Liver (tissue), 9 donors: Measurements from ENCODE around the gene IRF8. TPM values are rescaled to one million over a fixed set of nuclear protein-coding genes. Genes with fewer than 3 reads are reported as not detected.

Experiments
- DNase-seq: peaks from one replicate; pipeline ENCODE4 v3.0.0-alpha.2; 2017; ENCODE audit warnings: low spot score
- H3K27ac ChIP-seq, 2 donors: one replicate each; pipeline ENCODE4 v1.7.0; 2013; ENCODE audit warnings: inconsistent platforms in 2 of 2, low read length in 2 of 2, control low read depth in 1 of 2, low read depth in 1 of 2, mild to moderate bottlenecking in 1 of 2
- H3K27me3 ChIP-seq, 4 donors: one replicate each; pipeline versions ENCODE4 v1.6.1 to v1.7.0; 2013; ENCODE audit warnings: low read length in 3 of 4, inconsistent platforms in 1 of 4, mild to moderate bottlenecking in 1 of 4, moderate library complexity in 1 of 4; ENCODE audit not compliant: control insufficient read depth in 4 of 4, insufficient read depth in 4 of 4
- H3K36me3 ChIP-seq, 4 donors: one replicate each; pipeline versions ENCODE4 v1.6.1 to v1.7.0; 2013; ENCODE audit warnings: low read length in 3 of 4, mild to moderate bottlenecking in 3 of 4, low read depth in 1 of 4, moderate library complexity in 1 of 4; ENCODE audit not compliant: control insufficient read depth in 4 of 4, insufficient read depth in 3 of 4
- H3K4me1 ChIP-seq, 4 donors: one replicate each; pipeline versions ENCODE4 v1.6.1 to v1.7.0; 2013; ENCODE audit warnings: low read length in 3 of 4, mild to moderate bottlenecking in 3 of 4, moderate library complexity in 1 of 4; ENCODE audit not compliant: control insufficient read depth in 4 of 4, insufficient read depth in 4 of 4
- H3K4me3 ChIP-seq, 3 donors: one replicate each; pipeline versions ENCODE4 v1.6.1 to v1.7.0; 2013; ENCODE audit warnings: low read length in 3 of 3, control low read depth in 1 of 3, low read depth in 1 of 3, mild to moderate bottlenecking in 1 of 3
- H3K9ac ChIP-seq, 2 donors: one replicate each; pipeline ENCODE4 v1.7.0; 2013; ENCODE audit warnings: low read length in 2 of 2, mild to moderate bottlenecking in 2 of 2, moderate library complexity in 2 of 2, control low read depth in 1 of 2, low read depth in 1 of 2
- H3K9me3 ChIP-seq, 4 donors: one replicate each; pipeline versions ENCODE4 v1.6.1 to v1.7.0; 2013; ENCODE audit warnings: low read length in 3 of 4; ENCODE audit not compliant: control insufficient read depth in 4 of 4
- ATF3 ChIP-seq: IDR thresholded peaks from 2 replicates; pipeline ENCODE4 v1.6.1; 2016; ENCODE audit warnings: antibody characterized with exemption
- CTCF ChIP-seq: fragments of 150-350 bp; IDR thresholded peaks from 2 replicates; pipeline ENCODE4 v1.5.1; 2017; ENCODE audit warnings: improper control_type of control experiment, low read depth, low read length; ENCODE audit not compliant: missing input control
- EGR1 ChIP-seq, 2 donors: IDR thresholded peaks; 2 replicates each; pipeline ENCODE4 v1.6.1; 2016 to 2018; ENCODE audit warnings: antibody characterized with exemption in 2 of 2, low read depth in 2 of 2
- FOXA1 ChIP-seq: IDR thresholded peaks from 2 replicates; pipeline ENCODE4 v1.6.1; 2016; ENCODE audit warnings: antibody characterized with exemption
- FOXA2 ChIP-seq: IDR thresholded peaks from 2 replicates; pipeline ENCODE4 v1.6.1; 2016; ENCODE audit warnings: antibody characterized with exemption
- GABPA ChIP-seq, 2 donors: IDR thresholded peaks in 1 of 2; conservative IDR thresholded peaks in 1 of 2; 2 replicates each; pipeline ENCODE4 v1.6.1; 2016; ENCODE audit warnings: antibody characterized with exemption in 2 of 2, mild to moderate bottlenecking in 1 of 2, moderate library complexity in 1 of 2
- HNF4A ChIP-seq, 2 donors: conservative IDR thresholded peaks; 2 replicates each; pipeline ENCODE4 v1.6.1; 2016; ENCODE audit warnings: antibody characterized with exemption in 2 of 2, mild to moderate bottlenecking in 2 of 2
- HNF4G ChIP-seq: IDR thresholded peaks from 2 replicates; pipeline ENCODE4 v1.6.1; 2016; ENCODE audit warnings: antibody characterized with exemption
- JUND ChIP-seq, 2 donors: IDR thresholded peaks; 2 replicates each; pipeline ENCODE4 v1.6.1; 2016; ENCODE audit warnings: antibody characterized with exemption in 2 of 2
- MAX ChIP-seq: IDR thresholded peaks from 2 replicates; pipeline ENCODE4 v1.6.1; 2016; ENCODE audit warnings: antibody characterized with exemption
- NR2F2 ChIP-seq: IDR thresholded peaks from 2 replicates; pipeline ENCODE4 v1.6.1; 2016; ENCODE audit warnings: antibody characterized with exemption
- RAD21 ChIP-seq, 2 donors: IDR thresholded peaks; 2 replicates each; pipeline ENCODE4 v1.6.1; 2016; ENCODE audit warnings: antibody characterized with exemption in 2 of 2, mild to moderate bottlenecking in 2 of 2
- RXRA ChIP-seq, 2 donors: IDR thresholded peaks; 2 replicates each; pipeline ENCODE4 v1.6.1; 2017 to 2018; ENCODE audit warnings: antibody characterized with exemption in 2 of 2, mild to moderate bottlenecking in 1 of 2
- SP1 ChIP-seq: IDR thresholded peaks from 2 replicates; pipeline ENCODE4 v1.6.1; 2018; ENCODE audit warnings: antibody characterized with exemption, mild to moderate bottlenecking
- TAF1 ChIP-seq: conservative IDR thresholded peaks from 2 replicates; pipeline ENCODE4 v1.6.1; 2016; ENCODE audit warnings: antibody characterized with exemption, mild to moderate bottlenecking
- YY1 ChIP-seq: IDR thresholded peaks from 2 replicates; pipeline ENCODE4 v1.6.1; 2016; ENCODE audit warnings: antibody characterized with exemption, mild to moderate bottlenecking
- WGBS: extraction: QIAGEN DNeasy Blood & Tissue Kit; methylation state at CpG from one replicate; pipeline ENCODE4 v1.1.7; 2013; 5-methylcytosine and 5-hydroxymethylcytosine counted together
- polyA plus RNA-seq, 2 donors: library from polyadenylated mRNA; stranded (reverse) in 1 of 2; unstranded in 1 of 2; fragments of 200-250 nt in 1 of 2; fragments of >200 nt in 1 of 2; fragmentation: Nextera tagmentation in 1 of 2; extraction: Ambion mirVana in 1 of 2; gene quantifications; one replicate each; pipeline versions ENCODE4 v1.2.1 to v1.2.3, GENCODE V29; 2013 to 2015
- total RNA-seq, 2 donors: library from RNA; depleted of rRNA; stranded (reverse); fragments of >200 nt; gene quantifications; one replicate each; pipeline ENCODE4 v1.2.3, GENCODE V29; 2014
- TF ChIP-seq, protein P1 (sequence below): IDR thresholded peaks from 2 replicates; pipeline ENCODE4 v1.6.1; 2016; ENCODE audit warnings: antibody characterized with exemption, mild to moderate bottlenecking
- TF ChIP-seq, protein P2 (sequence below): IDR thresholded peaks from 2 replicates; pipeline ENCODE4 v1.6.1; 2016; ENCODE audit warnings: antibody characterized with exemption
- donor health status: healthy.
- donor health status: healthy.
- donor health status: healthy.
- donor health status: healthy.
- donor health status: healthy.

Gene IRF8
- total and polyA plus RNA-seq, 4 donors = 5.1 to 25.8 (median 12.3) TPM

DNA sequence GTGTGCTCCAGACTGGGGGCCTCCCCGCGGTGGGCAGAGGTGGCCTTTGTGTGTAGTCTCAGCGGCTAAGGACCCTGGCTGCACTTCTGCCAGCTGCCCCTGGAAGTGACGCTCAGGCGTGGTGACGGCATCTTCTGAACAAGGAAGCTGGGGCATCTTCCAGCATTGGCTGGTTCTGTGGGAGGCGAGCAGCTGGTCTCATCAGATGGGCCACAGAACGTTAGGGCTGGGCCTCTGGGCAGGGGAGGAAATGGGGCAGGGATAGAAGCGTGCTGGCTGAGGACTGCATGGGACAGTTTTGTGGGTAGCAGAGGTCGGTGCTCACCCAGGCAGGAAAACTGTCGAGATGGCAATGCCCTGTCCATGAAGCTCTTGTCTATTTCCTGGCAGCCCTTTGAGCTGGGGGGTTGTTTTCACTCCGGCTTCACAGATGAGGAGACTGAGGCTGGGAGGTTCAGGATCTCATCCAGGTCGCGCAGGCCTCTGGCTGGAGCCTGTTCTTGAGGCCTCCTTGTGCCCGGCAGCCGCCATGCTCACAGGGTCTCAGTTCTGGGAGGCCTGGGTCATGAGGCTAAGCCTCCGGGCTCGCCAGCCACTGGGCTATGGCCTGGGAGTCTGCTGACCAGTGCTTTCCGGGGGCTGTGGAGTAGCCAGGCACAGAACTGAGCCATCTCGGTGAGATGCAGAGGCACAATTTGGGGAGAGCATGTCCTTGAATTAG, 16.3 kb downstream of the IRF8 start (continued):
- TF ChIP-seq MAX (no peak), YY1 (no peak)

GRCh38 chr16:85916141-85916890, 17.4 kb downstream of the IRF8 start:
- H3K9me3 ChIP-seq = no peaks in the 10 kb centered on the region
- H3K27ac ChIP-seq = peak overlapping the region; percentile 22 to 69
- TF ChIP-seq, protein P1, sequence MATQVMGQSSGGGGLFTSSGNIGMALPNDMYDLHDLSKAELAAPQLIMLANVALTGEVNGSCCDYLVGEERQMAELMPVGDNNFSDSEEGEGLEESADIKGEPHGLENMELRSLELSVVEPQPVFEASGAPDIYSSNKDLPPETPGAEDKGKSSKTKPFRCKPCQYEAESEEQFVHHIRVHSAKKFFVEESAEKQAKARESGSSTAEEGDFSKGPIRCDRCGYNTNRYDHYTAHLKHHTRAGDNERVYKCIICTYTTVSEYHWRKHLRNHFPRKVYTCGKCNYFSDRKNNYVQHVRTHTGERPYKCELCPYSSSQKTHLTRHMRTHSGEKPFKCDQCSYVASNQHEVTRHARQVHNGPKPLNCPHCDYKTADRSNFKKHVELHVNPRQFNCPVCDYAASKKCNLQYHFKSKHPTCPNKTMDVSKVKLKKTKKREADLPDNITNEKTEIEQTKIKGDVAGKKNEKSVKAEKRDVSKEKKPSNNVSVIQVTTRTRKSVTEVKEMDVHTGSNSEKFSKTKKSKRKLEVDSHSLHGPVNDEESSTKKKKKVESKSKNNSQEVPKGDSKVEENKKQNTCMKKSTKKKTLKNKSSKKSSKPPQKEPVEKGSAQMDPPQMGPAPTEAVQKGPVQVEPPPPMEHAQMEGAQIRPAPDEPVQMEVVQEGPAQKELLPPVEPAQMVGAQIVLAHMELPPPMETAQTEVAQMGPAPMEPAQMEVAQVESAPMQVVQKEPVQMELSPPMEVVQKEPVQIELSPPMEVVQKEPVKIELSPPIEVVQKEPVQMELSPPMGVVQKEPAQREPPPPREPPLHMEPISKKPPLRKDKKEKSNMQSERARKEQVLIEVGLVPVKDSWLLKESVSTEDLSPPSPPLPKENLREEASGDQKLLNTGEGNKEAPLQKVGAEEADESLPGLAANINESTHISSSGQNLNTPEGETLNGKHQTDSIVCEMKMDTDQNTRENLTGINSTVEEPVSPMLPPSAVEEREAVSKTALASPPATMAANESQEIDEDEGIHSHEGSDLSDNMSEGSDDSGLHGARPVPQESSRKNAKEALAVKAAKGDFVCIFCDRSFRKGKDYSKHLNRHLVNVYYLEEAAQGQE = peak; percentile 49
- no peak for TF ChIP-seq FOXA2
- peak; percentile 93 to 97 for TF ChIP-seq RXRA (IDR thresholded peaks at IDR 0.05)
- peak in 1 of 2 donors; percentile 66 for TF ChIP-seq EGR1 (IDR thresholded peaks at IDR 0.05; ENCODE audit: low read depth in 2 of 2)
- no peak for TF ChIP-seq CTCF
- TF ChIP-seq FOXA1 = no peak
- TF ChIP-seq, protein P2, sequence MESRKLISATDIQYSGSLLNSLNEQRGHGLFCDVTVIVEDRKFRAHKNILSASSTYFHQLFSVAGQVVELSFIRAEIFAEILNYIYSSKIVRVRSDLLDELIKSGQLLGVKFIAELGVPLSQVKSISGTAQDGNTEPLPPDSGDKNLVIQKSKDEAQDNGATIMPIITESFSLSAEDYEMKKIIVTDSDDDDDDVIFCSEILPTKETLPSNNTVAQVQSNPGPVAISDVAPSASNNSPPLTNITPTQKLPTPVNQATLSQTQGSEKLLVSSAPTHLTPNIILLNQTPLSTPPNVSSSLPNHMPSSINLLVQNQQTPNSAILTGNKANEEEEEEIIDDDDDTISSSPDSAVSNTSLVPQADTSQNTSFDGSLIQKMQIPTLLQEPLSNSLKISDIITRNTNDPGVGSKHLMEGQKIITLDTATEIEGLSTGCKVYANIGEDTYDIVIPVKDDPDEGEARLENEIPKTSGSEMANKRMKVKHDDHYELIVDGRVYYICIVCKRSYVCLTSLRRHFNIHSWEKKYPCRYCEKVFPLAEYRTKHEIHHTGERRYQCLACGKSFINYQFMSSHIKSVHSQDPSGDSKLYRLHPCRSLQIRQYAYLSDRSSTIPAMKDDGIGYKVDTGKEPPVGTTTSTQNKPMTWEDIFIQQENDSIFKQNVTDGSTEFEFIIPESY = no peak
- peak; percentile 58 to 70 for TF ChIP-seq RAD21 (IDR thresholded peaks at IDR 0.05)
- TF ChIP-seq TAF1 = no peak
- peak; percentile 86 for TF ChIP-seq NR2F2
- peak; percentile 88 for TF ChIP-seq SP1
- peak; percentile 50 for TF ChIP-seq ATF3
- peak; percentile 64 for TF ChIP-seq YY1
- TF ChIP-seq MAX = peak; percentile 86
- TF ChIP-seq JUND (IDR thresholded peaks at IDR 0.05) = peak; percentile 60 to 75
- TF ChIP-seq GABPA (IDR thresholded peaks at IDR 0.05 in 1 of 2, conservative IDR thresholded peaks at IDR 0.05 in 1 of 2) = peak; percentile 59 to 84
- TF ChIP-seq HNF4A (conservative IDR thresholded peaks at IDR 0.05) = peak; percentile 85 to 91
- no peak for TF ChIP-seq HNF4G
- no peaks in the 10 kb centered on the region for H3K27me3 ChIP-seq
- H3K4me1 ChIP-seq = peaks cover 8 to 19% (median 14%) of the 10 kb centered on the region in 4 donors
- H3K9ac ChIP-seq = no peak overlapping the region
- peak; percentile 69 for DNase-seq
- 39% methylated on average over 20 of the region's 20 CpGs for WGBS
- H3K4me3 ChIP-seq = no peak overlapping the region
- H3K36me3 ChIP-seq = peaks cover 11 to 45% (median 13%) of the 10 kb centered on the region in 4 donors
